BJ (cell line): ENCODE measurements around the gene MTA3. TPM values are rescaled to one million over a fixed set of nuclear protein-coding genes. Genes with fewer than 3 reads are reported as not detected.
"Not testable (repeated sequence)": the region's sequence is repeated elsewhere in the genome, so short reads cannot be mapped to it uniquely, and the experiment has no call there.

Experiments
- CTCF ChIA-PET: fragments of 350-600 bp; formaldehyde crosslinking; extraction: SDS; loops from one replicate; lab custom pipeline; 2021; ENCODE audit warnings: antibody characterized with exemption, inconsistent platforms; lab: Yijun Ruan, JAX
- POLR2A ChIA-PET: fragments of 300-600 bp; sonication (Branson Sonifier 250); formaldehyde crosslinking; extraction: SDS; loops from one replicate; lab custom pipeline; 2021; ENCODE audit warnings: antibody characterized with exemption; lab: Charles Lee
- DNase-seq: peaks from one replicate; pipeline ENCODE4 v3.0.0-alpha.2; 2011; ENCODE audit warnings: low read depth
- H3K27me3 ChIP-seq: 2 replicates; pipeline ENCODE4 v1.6.0; 2011; ENCODE audit warnings: low read length; ENCODE audit not compliant: control insufficient read depth, insufficient read depth
- H3K36me3 ChIP-seq: 2 replicates; pipeline ENCODE4 v1.5.1; 2011; ENCODE audit warnings: low read length; ENCODE audit not compliant: control insufficient read depth, insufficient read depth
- H3K4me3 ChIP-seq: 2 replicates; pipeline ENCODE4 v1.5.1; 2011; ENCODE audit warnings: low read depth, mild to moderate bottlenecking, control low read depth, low read length
- polyA plus RNA-seq: library from polyadenylated mRNA; depleted of rRNA; stranded (reverse); fragments of >200 nt; gene quantifications from 2 replicates; pipeline ENCODE4 v1.2.3, GENCODE V29; 2011
- TF ChIP-seq, protein P1 (sequence below): IDR thresholded peaks from 2 replicates; pipeline ENCODE4 v1.5.1; 2011; ENCODE audit warnings: low read depth, mild to moderate bottlenecking, control low read depth, inconsistent platforms, low read length, moderate library complexity; ENCODE audit not compliant: insufficient read depth

Gene MTA3
- polyA plus RNA-seq, 1 experiment, result 23.2 TPM

DNA sequence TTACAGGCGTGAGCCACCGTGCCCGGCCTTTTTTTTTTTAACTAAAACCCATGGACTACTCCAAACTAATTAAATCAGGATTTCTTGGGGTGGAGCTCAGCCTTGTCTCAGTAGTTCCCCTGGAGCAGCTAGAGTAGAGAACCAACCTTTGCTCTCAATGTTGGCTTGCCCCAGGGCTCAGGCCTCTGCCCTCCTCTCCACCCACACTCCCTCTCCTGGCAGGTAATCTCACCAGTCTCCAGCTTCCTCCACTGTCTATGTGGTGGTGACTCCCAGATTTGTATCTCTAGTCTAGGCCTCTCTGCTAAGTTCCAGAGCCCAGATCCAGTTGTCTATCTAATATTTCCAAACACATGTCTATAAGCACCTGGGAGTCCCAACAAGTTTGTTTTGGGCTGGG, 9.6 kb upstream of the MTA3 start:
- TF ChIP-seq, protein P1, sequence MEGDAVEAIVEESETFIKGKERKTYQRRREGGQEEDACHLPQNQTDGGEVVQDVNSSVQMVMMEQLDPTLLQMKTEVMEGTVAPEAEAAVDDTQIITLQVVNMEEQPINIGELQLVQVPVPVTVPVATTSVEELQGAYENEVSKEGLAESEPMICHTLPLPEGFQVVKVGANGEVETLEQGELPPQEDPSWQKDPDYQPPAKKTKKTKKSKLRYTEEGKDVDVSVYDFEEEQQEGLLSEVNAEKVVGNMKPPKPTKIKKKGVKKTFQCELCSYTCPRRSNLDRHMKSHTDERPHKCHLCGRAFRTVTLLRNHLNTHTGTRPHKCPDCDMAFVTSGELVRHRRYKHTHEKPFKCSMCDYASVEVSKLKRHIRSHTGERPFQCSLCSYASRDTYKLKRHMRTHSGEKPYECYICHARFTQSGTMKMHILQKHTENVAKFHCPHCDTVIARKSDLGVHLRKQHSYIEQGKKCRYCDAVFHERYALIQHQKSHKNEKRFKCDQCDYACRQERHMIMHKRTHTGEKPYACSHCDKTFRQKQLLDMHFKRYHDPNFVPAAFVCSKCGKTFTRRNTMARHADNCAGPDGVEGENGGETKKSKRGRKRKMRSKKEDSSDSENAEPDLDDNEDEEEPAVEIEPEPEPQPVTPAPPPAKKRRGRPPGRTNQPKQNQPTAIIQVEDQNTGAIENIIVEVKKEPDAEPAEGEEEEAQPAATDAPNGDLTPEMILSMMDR, result no peak
- ChIA-PET POLR2A (no interaction called here), CTCF (no interaction called here)
- Histone ChIP-seq H3K4me3 (no peak overlapping the region), H3K36me3 (no peaks in the 10 kb centered on the region), H3K27me3 (no peaks in the 10 kb centered on the region; the same call in 1 of the 2 replicates)
- no peak for DNase-seq

DNA sequence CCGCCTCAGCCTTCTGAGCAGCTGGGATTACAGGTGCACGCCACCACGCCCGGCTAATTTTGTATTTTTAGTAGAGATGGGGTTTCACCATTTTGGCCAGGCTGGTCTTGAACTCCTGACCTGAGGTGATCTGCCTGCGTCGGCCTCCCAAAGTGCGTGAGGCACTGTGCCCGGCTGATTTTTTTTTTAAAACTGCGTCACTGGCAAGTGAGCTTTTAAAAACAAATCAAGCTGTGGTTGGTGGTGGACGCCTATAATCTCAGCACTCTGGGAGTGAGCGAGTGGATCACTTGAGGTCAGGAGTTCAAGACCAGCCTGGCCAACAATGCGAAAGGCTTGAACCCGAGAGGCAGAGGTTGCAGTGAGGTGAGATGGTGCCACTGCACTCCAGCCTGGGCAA, 8.3 kb upstream of the MTA3 start:
- H3K4me3 ChIP-seq, H3K27me3 ChIP-seq, DNase-seq, CTCF ChIA-PET, H3K36me3 ChIP-seq, POLR2A ChIA-PET: not testable (repeated sequence)

DNA sequence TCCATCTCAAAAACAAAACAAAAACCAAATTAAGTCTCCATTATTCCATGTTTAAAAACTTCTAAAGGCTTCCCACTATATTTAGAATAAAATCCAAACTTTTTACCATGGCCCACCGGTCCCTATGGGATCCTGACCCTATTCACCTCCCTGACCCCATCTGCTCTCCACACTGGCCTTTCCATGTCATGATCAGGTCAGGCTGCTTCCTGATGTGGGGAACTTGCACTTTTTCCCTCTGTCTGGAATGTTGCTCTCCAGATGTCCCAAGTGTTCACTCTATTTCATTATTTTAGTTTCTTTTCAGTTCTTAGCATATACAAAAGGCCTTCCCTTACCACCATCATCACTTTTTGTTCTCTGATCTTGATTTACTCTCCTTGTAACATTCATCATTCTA, 7.5 kb upstream of the MTA3 start:
- CTCF ChIA-PET, result no interaction called here
- H3K36me3 ChIP-seq, result no peaks in the 10 kb centered on the region
- no peak overlapping the region for H3K4me3 ChIP-seq
- TF ChIP-seq, protein P1, result no peak
- H3K27me3 ChIP-seq, result no peaks in the 10 kb centered on the region; the same call in 1 of the 2 replicates
- DNase-seq, result no peak
- POLR2A ChIA-PET, result no interaction called here

DNA sequence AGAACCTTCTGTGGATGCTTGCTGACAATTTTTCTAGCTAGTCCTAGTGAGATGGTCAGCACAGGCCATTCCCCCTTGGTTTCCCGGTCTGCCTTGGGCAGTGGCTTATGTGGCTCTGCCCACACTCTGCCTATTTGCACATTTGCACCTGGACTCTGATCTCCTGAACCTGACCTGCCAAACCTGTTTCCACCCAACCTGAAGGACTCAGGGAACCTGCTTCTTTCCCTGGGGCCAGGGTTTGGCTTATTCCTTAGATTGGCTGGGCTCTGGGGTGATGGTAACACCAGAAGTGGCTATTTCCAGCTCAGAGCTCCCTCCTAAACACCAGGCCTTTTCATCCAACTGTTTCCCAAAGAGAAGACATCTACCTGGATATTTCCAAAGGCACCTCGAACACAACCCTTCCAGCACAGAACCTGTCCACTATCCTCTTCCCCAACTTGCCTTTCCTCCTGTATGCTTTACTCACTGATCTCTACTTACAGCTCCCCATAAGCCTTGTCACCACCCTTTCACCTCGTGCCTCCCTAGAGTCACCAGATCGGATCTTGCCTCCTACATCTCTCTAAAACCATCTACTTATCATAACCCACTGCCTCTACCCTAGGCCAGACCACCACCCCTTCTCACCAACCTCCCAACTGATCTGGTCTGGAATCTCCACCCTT, 5.8 kb upstream of the MTA3 start:
- POLR2A ChIA-PET, result no interaction called here
- TF ChIP-seq, protein P1, result no peak
- no peaks in the 10 kb centered on the region for H3K36me3 ChIP-seq
- H3K4me3 ChIP-seq, result no peak overlapping the region
- no peak for DNase-seq
- CTCF ChIA-PET, result interaction anchor here (0.5 to 1.0 kb wide), 2 partner anchors 39 to 180 kb away, joined by 3 to 4 read pairs; no protein-coding TSS in a partner anchor
- no peaks in the 10 kb centered on the region for H3K27me3 ChIP-seq

DNA sequence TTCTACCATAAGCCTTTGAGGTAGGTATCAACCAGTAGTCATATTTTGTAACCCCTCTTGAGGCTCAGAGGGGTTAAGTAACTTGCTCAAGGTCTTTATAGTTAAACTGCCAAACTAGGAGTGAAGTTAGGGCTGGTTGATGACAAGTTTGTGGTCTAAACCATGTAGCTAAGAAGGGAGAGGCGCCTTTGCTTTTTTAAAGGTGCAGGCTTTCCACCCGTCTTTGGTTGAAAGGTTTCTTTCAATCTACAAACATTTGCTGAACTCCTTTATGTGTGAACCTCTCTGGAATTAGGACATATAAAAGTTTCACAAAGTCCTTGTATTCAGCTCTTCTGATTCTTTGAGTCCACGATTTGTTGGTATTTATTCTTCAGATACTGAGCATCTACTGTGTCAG, 2.4 kb upstream of the MTA3 start:
- no peak for DNase-seq
- CTCF ChIA-PET, result interaction anchor here (0.6 kb wide), 1 partner anchor 149 kb away, joined by 3 read pairs; no protein-coding TSS in a partner anchor
- H3K27me3 ChIP-seq, result no peaks in the 10 kb centered on the region
- TF ChIP-seq, protein P1, result no peak
- H3K4me3 ChIP-seq, result no peak overlapping the region
- no peaks in the 10 kb centered on the region for H3K36me3 ChIP-seq
- POLR2A ChIA-PET, result no interaction called here

DNA sequence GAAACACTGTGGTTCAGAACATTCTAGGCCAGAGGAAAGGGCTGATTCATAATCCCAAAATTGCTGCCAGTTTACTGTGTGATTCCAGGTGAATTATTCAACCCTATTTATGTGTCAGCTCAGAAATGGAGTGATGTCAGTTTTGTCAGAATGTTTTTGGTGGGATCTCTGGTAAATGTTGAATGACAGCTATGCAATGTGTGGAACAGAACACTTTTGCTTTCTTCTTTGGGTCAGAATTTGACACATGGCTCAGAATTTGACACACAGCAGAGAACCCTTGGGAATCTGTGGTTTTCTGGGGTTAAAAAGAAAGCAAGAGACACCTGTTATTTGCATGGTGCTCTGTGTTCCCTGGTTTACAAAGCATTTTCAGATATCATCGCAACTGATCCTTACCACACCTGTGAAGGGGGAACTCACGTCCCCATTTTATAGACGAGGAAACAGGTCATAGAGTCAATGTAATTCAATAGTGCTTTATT, 1.6 kb upstream of the MTA3 start:
- Histone ChIP-seq H3K36me3 (no peaks in the 10 kb centered on the region), H3K4me3 (no peak overlapping the region), H3K27me3 (no peaks in the 10 kb centered on the region)
- TF ChIP-seq, protein P1, result no peak
- no peak for DNase-seq
- ChIA-PET CTCF (interaction anchor here (0.7 to 0.9 kb wide), 2 partner anchors 9 to 1039 kb away, joined by 3 read pairs; no protein-coding TSS in a partner anchor), POLR2A (no interaction called here)
